CD4-positive, alpha-beta T cell treated with Interleukin-12 subunit alpha and Interleukin-12 subunit beta, for 1 hour (primary cell): ENCODE measurements around the gene CGB8.
A peak's percentile ranks its signal among the peaks of the same experiment; 100 is the strongest.
"Not testable (repeated sequence)": the region's sequence is repeated elsewhere in the genome, so short reads cannot be mapped to it uniquely, and the experiment has no call there.

ENCODE experiments used
- DNase-seq: peaks from one replicate; pipeline ENCODE4 v3.0.0-alpha.2; 2020

CGB8 gene

GRCh38 chr19:49049011-49049410 is at the start of gene CGB8:
Gene CGB8, minus strand, starts transcription at chr19:49049111. Its CDS starts 372 bp downstream, at chr19:49048739.
- DNase-seq = not testable (repeated sequence)

GRCh38 chr19:49097453-49098288 is 48.8 kb upstream of the CGB8 start:
- DNase-seq = peak; percentile 84

GRCh38 chr19:49094505-49095482 is 45.9 kb upstream of the CGB8 start:
- DNase-seq = no peak

GRCh38 chr19:49092686-49093085 is 43.8 kb upstream of the CGB8 start:
- DNase-seq = no peak

GRCh38 chr19:49091391-49092038 is 42.6 kb upstream of the CGB8 start:
- no peak for DNase-seq

- DNase-seq = no peak
Observed at GRCh38 chr19:49086296-49086695, 37.4 kb upstream of the CGB8 start.

GRCh38 chr19:49085868-49086232 is 36.9 kb upstream of the CGB8 start:
- no peak for DNase-seq

GRCh38 chr19:49085020-49085867 is 36.3 kb upstream of the CGB8 start, which contains the start of gene SNRNP70:
Gene SNRNP70, plus strand, starts transcription at chr19:49085451. Its CDS starts 964 bp downstream, at chr19:49086415.
- DNase-seq = peak; percentile 100

- DNase-seq = no peak
Observed at GRCh38 chr19:49084206-49085019, 35.5 kb upstream of the CGB8 start.

GRCh38 chr19:49081273-49081672 is 32.4 kb upstream of the CGB8 start:
- no peak for DNase-seq

GRCh38 chr19:49080392-49080791 is 31.5 kb upstream of the CGB8 start:
- DNase-seq = no peak

GRCh38 chr19:49074869-49075268 is 26.0 kb upstream of the CGB8 start:
- peak; percentile 19 for DNase-seq

- DNase-seq = no peak
Observed at GRCh38 chr19:49073514-49074378, 24.8 kb upstream of the CGB8 start.

GRCh38 chr19:49071860-49072547 is 23.1 kb upstream of the CGB8 start:
- no peak for DNase-seq

- no peak for DNase-seq
Observed at GRCh38 chr19:49070416-49070815, 21.5 kb upstream of the CGB8 start.

- DNase-seq = no peak
Observed at GRCh38 chr19:49069026-49069425, 20.1 kb upstream of the CGB8 start.

GRCh38 chr19:49067554-49067953 is 18.6 kb upstream of the CGB8 start:
- DNase-seq = no peak

GRCh38 chr19:49065905-49066512 is 17.1 kb upstream of the CGB8 start:
- no peak for DNase-seq
